GM12878 (cell line): Measurements from ENCODE around the gene MYO16. TPM values are rescaled to one million over a fixed set of nuclear protein-coding genes. Genes with fewer than 3 reads are reported as not detected.
"Not testable (repeated sequence)": the region's sequence is repeated elsewhere in the genome, so short reads cannot be mapped to it uniquely, and the experiment has no call there.

Source experiments
- ATAC-seq: fragments of 200-7000 bp; cut with Tn5 transposase; 3 replicates; pipeline ENCODE4 v1.9.1; 2020; ENCODE audit warnings: mild to moderate bottlenecking, moderate library complexity
- BruUV-seq: library from RNA; stranded (reverse); fragments of 400-500 nt; replicated peaks from 2 replicates; lab custom pipeline; 2021; lab: Mats Ljungman, UMichigan
- CTCF ChIA-PET: fragments of 300-600 bp; sonication (Branson Sonifier 250); formaldehyde crosslinking; extraction: SDS; loops from one replicate; lab custom pipeline; 2021; ENCODE audit warnings: inconsistent platforms; lab: Yijun Ruan, JAX
- POLR2A ChIA-PET: fragments of 350-600 bp; formaldehyde crosslinking; extraction: SDS; loops from one replicate; lab custom pipeline; 2021; ENCODE audit warnings: inconsistent platforms; lab: Charles Lee
- RAD21 ChIA-PET: fragments of 300-600 bp; sonication (Branson Sonifier 250); formaldehyde crosslinking; loops from one replicate; lab custom pipeline; 2023; ENCODE audit warnings: antibody characterized with exemption; ENCODE audit not compliant: unreplicated experiment; lab: Charles Lee
- SMC1A ChIA-PET: fragments of 300-600 bp; sonication (Branson Sonifier 250); formaldehyde crosslinking; loops from one replicate; lab custom pipeline; 2023; ENCODE audit not compliant: unreplicated experiment, uncharacterized antibody; lab: Charles Lee
- DNase-seq: peaks from one replicate; pipeline ENCODE4 v3.0.0-alpha.2; 2011; ENCODE audit warnings: low read depth, low spot score
- FAIRE-seq: peaks from 3 replicates; lab custom pipeline; 2011; peaks lifted over from hg19 to GRCh38; lab: Jason Lieb, UNC
- H2AFZ ChIP-seq: 2 replicates; pipeline ENCODE4 v1.6.0; 2011; ENCODE audit warnings: low read depth, low read length, control low read depth; ENCODE audit not compliant: control insufficient read depth
- H3K27ac ChIP-seq: 2 replicates; pipeline ENCODE4 v1.5.1; 2011; ENCODE audit warnings: control low read depth; ENCODE audit not compliant: control insufficient read depth, insufficient read depth
- H3K27me3 ChIP-seq, 2 experiments: replicated peaks in 1 of 2; 2 replicates each; pipeline versions ENCODE4 v1.6.0 to v1.6.1; 2011; ENCODE audit warnings: low read length in 1 of 2; ENCODE audit not compliant: control insufficient read depth in 2 of 2, insufficient read depth in 2 of 2
- H3K36me3 ChIP-seq, 2 experiments: 2 replicates each; pipeline ENCODE4 v1.5.1; 2011; ENCODE audit warnings: low read length in 1 of 2; ENCODE audit not compliant: control insufficient read depth in 2 of 2, insufficient read depth in 2 of 2
- H3K4me1 ChIP-seq: 2 replicates; pipeline ENCODE4 v1.6.1; 2011; ENCODE audit warnings: mild to moderate bottlenecking, low read length, moderate library complexity, mixed read lengths; ENCODE audit not compliant: control insufficient read depth, insufficient read depth
- H3K4me2 ChIP-seq: 2 replicates; pipeline ENCODE4 v1.6.0; 2011; ENCODE audit warnings: control low read depth; ENCODE audit not compliant: control insufficient read depth, insufficient read depth
- H3K4me3 ChIP-seq: fragments of 200-600 bp; sonication (generic); 2 replicates; pipeline ENCODE4 v1.5.1; 2016
- H3K79me2 ChIP-seq: 2 replicates; pipeline ENCODE4 v1.6.0; 2011; ENCODE audit warnings: low read length; ENCODE audit not compliant: control insufficient read depth, insufficient read depth
- H3K9ac ChIP-seq: 2 replicates; pipeline ENCODE4 v1.8.0; 2011; ENCODE audit warnings: low read length, control low read depth, mixed read lengths; ENCODE audit not compliant: control insufficient read depth, insufficient read depth
- H3K9me3 ChIP-seq: replicated peaks from 3 replicates; pipeline ENCODE4 v1.5.1; 2011; ENCODE audit warnings: mild to moderate bottlenecking, low read length; ENCODE audit not compliant: control insufficient read depth, insufficient read depth
- H4K20me1 ChIP-seq: 2 replicates; pipeline ENCODE4 v1.6.0; 2011; ENCODE audit not compliant: control insufficient read depth, insufficient read depth
- BCLAF1 ChIP-seq: fragments of 450-650 bp; IDR thresholded peaks from 2 replicates; pipeline ENCODE4 v1.6.1; 2017; ENCODE audit warnings: antibody characterized with exemption, mild to moderate bottlenecking, moderate library complexity
- CEBPB ChIP-seq, 2 experiments: fragments of 150-350 bp in 1 of 2; IDR thresholded peaks; 2 replicates each; pipeline ENCODE4 v1.6.1; 2012 to 2014; ENCODE audit warnings: low read depth in 2 of 2, low read length in 2 of 2, borderline replicate concordance in 1 of 2, inconsistent platforms in 1 of 2
- KLF5 ChIP-seq: fragments of 450-650 bp; IDR thresholded peaks from 2 replicates; pipeline ENCODE4 v1.6.1; 2014; ENCODE audit warnings: mild to moderate bottlenecking; ENCODE audit not compliant: partially characterized antibody
- MEF2A ChIP-seq: IDR thresholded peaks from 2 replicates; pipeline ENCODE4 v1.6.1; 2011; ENCODE audit warnings: low read depth, mild to moderate bottlenecking, low read length, moderate library complexity; ENCODE audit not compliant: insufficient read depth
- NR2F1 ChIP-seq: fragments of 450-650 bp; conservative IDR thresholded peaks from 2 replicates; pipeline ENCODE4 v1.6.1; 2017; ENCODE audit warnings: mild to moderate bottlenecking
- POLR2A ChIP-seq: IDR thresholded peaks from 2 replicates; pipeline ENCODE4 v1.6.1; 2011; ENCODE audit warnings: low read depth, mild to moderate bottlenecking, low read length
- RFX5 ChIP-seq: IDR thresholded peaks from 2 replicates; pipeline ENCODE4 v1.6.1; 2011; ENCODE audit warnings: low read depth, low read length, improper control_type of control experiment
- SP1 ChIP-seq: IDR thresholded peaks from one replicate; pipeline ENCODE4 v1.6.1; 2011; ENCODE audit warnings: low read depth, low read length
- SUZ12 ChIP-seq: fragments of 200-600 bp; sonication (generic); IDR thresholded peaks from one replicate; pipeline ENCODE4 v1.6.1; 2018; ENCODE audit warnings: antibody characterized with exemption, mild to moderate bottlenecking; ENCODE audit not compliant: unreplicated experiment
- TARDBP ChIP-seq: IDR thresholded peaks from 2 replicates; pipeline ENCODE4 v1.6.1; 2016; ENCODE audit warnings: borderline replicate concordance
- WGBS: methylation state at CpG from one replicate; pipeline ENCODE4 v1.1.6; 2016; ENCODE audit warnings: low lambda C conversion rate; ENCODE audit not compliant: insufficient replicate concordance, insufficient coverage; ENCODE audit errors: missing lambda C conversion rate; 5-methylcytosine and 5-hydroxymethylcytosine counted together
- in situ Hi-C: fragments of 300-500 bp; cut with MboI; formaldehyde crosslinking; loops from 9 replicates; pipeline ENCODE4 v1.14.3; 2018; ENCODE audit warnings: mixed read lengths
- intact Hi-C: fragments of 100-400 bp; cut with micrococcal nuclease; formaldehyde crosslinking; loops from one replicate; pipeline ENCODE4 v1.14.2; 2022; ENCODE audit not compliant: unreplicated experiment
- polyA plus RNA-seq, 11 experiments: library from polyadenylated mRNA; depleted of rRNA in 4 of 11; unstranded in 6 of 11; stranded (reverse) in 5 of 11; fragments of >200 nt; fragmentation: Nextera tagmentation in 4 of 11; fragmentation: Illumina TruSeq in 1 of 11; extraction: Ambion mirVana in 4 of 11; extraction: Trizol in 1 of 11; gene quantifications; 1 replicate in 1 of 11; 2 replicates in 10 of 11; pipeline versions ENCODE4 v1.2.1 to v1.2.3, GENCODE V29; 2011 to 2016; ENCODE audit warnings: inconsistent platforms in 2 of 11, missing spikeins in 2 of 11, low read depth in 1 of 11
- total RNA-seq, 4 experiments: library from RNA; depleted of rRNA in 3 of 4; stranded (reverse); fragments of >200 nt in 3 of 4; fragmentation: Illumina TruSeq in 1 of 4; extraction: Trizol in 1 of 4; gene quantifications; 2 replicates each; pipeline versions ENCODE4 v1.2.1 to v1.2.3, GENCODE V29; 2013 to 2021
- TF ChIP-seq, protein P1 (sequence below): IDR thresholded peaks from 2 replicates; pipeline ENCODE4 v1.6.1; 2011; ENCODE audit warnings: borderline replicate concordance, low read depth, mild to moderate bottlenecking, moderate library complexity, low read length; ENCODE audit not compliant: insufficient read depth, poor library complexity, severe bottlenecking
- TF ChIP-seq, protein P2 (sequence below): IDR thresholded peaks from 2 replicates; pipeline ENCODE4 v1.6.1; 2011; ENCODE audit warnings: mild to moderate bottlenecking, low read depth, low read length, moderate library complexity; ENCODE audit not compliant: insufficient replicate concordance

The MYO16 gene
- total and polyA plus RNA-seq, 10 of the 15 experiments (the other 5 are each of a cell fraction or from before 2014, with no cell fraction given): under 0.01 to 1.7 (median 0.05) TPM; not detected in 4

DNA sequence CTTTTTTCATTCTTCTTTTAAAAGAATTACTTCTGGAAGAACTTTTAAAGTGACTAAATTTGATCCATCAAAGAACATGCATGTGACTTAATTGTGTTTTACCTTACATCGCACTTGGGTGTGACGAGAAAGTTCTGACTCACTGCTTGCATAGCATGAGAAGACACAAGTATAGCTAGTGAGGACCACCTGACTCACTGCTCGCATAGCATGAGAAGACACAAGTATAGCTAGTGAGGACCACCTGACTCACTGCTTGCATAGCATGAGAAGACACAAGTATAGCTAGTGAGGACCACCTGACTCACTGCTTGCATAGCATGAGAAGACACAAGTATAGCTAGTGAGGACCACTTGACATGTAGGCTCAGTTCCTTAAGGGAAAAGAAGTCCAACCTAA is 362.0 kb downstream of the MYO16 start:
- intact Hi-C loops, DNase-seq, H2AFZ ChIP-seq, POLR2A ChIA-PET, ATAC-seq, BruUV-seq, H3K4me1 ChIP-seq, RAD21 ChIA-PET, H3K9ac ChIP-seq, H3K4me3 ChIP-seq, SMC1A ChIA-PET, H3K9me3 ChIP-seq, in situ Hi-C loops, H3K27me3 ChIP-seq, H3K36me3 ChIP-seq, H4K20me1 ChIP-seq, H3K27ac ChIP-seq, H3K4me2 ChIP-seq, H3K79me2 ChIP-seq: not testable (repeated sequence)
- peak; percentile 31 for FAIRE-seq
- CTCF ChIA-PET: interaction anchor here (0.8 kb wide), 1 partner anchor 12 kb away, joined by 3 read pairs; no protein-coding TSS in a partner anchor
- TF ChIP-seq, protein P1, sequence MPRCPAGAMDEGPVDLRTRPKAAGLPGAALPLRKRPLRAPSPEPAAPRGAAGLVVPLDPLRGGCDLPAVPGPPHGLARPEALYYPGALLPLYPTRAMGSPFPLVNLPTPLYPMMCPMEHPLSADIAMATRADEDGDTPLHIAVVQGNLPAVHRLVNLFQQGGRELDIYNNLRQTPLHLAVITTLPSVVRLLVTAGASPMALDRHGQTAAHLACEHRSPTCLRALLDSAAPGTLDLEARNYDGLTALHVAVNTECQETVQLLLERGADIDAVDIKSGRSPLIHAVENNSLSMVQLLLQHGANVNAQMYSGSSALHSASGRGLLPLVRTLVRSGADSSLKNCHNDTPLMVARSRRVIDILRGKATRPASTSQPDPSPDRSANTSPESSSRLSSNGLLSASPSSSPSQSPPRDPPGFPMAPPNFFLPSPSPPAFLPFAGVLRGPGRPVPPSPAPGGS: peak; percentile 13
- 48% methylated on average over 3 of the region's 3 CpGs for WGBS

DNA sequence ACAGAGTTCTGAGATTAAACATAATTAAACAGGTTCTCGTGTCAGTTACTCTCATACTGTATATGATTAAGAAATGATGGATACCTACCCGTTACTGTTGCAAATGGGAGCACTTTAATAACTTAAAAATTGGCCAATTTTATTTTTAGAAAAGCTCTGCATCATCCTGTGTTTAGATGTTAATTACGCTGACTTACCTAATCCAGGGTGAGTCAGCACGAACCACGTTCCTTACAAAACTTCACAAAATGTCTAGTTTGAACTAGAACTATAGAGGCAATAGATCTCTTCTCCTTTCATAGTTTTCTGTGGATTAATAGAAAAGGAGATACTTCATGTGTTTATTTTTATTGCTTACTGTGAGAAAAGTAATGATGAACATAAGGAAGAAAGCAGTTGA is 363.9 kb downstream of the MYO16 start:
- H4K20me1 ChIP-seq: no peaks in the 10 kb centered on the region
- H3K27me3 ChIP-seq: no peaks in the 10 kb centered on the region
- H3K4me1 ChIP-seq: no peaks in the 10 kb centered on the region
- DNase-seq: no peak
- H3K79me2 ChIP-seq: no peaks in the 10 kb centered on the region
- H3K36me3 ChIP-seq: no peaks in the 10 kb centered on the region
- FAIRE-seq: no peak
- SMC1A ChIA-PET: interaction anchor here (1.1 to 1.2 kb wide), 2 partner anchors 10 to 77 kb away, joined by 3 read pairs; no protein-coding TSS in a partner anchor
- H3K9me3 ChIP-seq: no peaks in the 10 kb centered on the region
- 11% methylated on average over 5 of the region's 5 CpGs for WGBS
- RAD21 ChIA-PET: interaction anchor here (1.0 kb wide), 1 partner anchor 32 kb away, joined by 3 read pairs; no protein-coding TSS in a partner anchor
- no peak overlapping the region for H3K9ac ChIP-seq
- H2AFZ ChIP-seq: no peak overlapping the region
- in situ Hi-C loops (no loop called here), intact Hi-C loops (no loop called here)
- BruUV-seq: no TSS peak
- H3K4me3 ChIP-seq: no peak overlapping the region
- CTCF ChIA-PET: no interaction called here
- no peak for ATAC-seq
- H3K27ac ChIP-seq: no peak overlapping the region
- no peak overlapping the region for H3K4me2 ChIP-seq
- POLR2A ChIA-PET: no interaction called here
- TF ChIP-seq TARDBP (no peak), MEF2A (no peak), RFX5 (no peak), KLF5 (no peak), SP1 (no peak), CEBPB (IDR thresholded peaks at IDR 0.05; ENCODE audit: borderline replicate concordance in 1 of 2, low read depth in 2 of 2, low read length in 2 of 2) (no peak), BCLAF1 (no peak), NR2F1 (no peak), SUZ12 (no peak), POLR2A (no peak)
- TF ChIP-seq, protein P2, sequence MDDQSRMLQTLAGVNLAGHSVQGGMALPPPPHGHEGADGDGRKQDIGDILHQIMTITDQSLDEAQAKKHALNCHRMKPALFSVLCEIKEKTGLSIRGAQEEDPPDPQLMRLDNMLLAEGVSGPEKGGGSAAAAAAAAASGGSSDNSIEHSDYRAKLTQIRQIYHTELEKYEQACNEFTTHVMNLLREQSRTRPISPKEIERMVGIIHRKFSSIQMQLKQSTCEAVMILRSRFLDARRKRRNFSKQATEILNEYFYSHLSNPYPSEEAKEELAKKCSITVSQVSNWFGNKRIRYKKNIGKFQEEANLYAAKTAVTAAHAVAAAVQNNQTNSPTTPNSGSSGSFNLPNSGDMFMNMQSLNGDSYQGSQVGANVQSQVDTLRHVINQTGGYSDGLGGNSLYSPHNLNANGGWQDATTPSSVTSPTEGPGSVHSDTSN: no peak
